ENCODE data around the gene L3MBTL3. TPM values are rescaled to one million over a fixed set of nuclear protein-coding genes. Genes with fewer than 3 reads are reported as not detected.

Gene L3MBTL3
- total RNA-seq, 1 experiment from 2014 or later, result 3.1 TPM

DNA sequence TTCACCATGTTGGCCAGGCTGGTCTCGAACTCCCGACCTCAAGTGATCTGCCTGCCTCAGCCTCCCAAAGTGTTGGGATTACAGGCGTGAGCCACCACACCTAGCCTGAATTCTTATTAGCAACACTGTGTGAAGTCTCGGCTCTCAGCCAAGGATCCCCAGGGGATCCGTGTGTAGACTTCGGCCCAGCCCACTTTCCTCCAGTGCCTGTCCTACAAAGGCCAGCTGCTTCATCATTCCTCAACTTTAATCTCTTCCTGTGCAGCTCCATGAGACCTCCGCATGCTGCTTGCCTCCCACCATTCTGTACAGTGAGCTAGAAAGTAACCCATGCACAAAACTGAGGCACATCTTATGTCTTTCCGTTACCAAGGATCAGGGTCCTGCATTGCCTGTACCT, 132.5 kb downstream of the L3MBTL3 start:
- Histone ChIP-seq H3K36me3 (ENCODE audit: low read depth, low read length) (no peaks in the 10 kb centered on the region), H3K4me2 (ENCODE audit: low read length) (no peak overlapping the region), H2AFZ (ENCODE audit: low read length) (no peak overlapping the region), H3K9me3 (ENCODE audit: low read length) (no peaks in the 10 kb centered on the region), H3K4me3 (ENCODE audit: low read length) (no peak overlapping the region), H3K27me3 (ENCODE audit: low read length) (no peaks in the 10 kb centered on the region), H4K20me1 (ENCODE audit: low read length) (no peaks in the 10 kb centered on the region), H3K27ac (ENCODE audit: low read length) (no peak overlapping the region), H3K79me2 (ENCODE audit: low read length) (no peaks in the 10 kb centered on the region), H3K9ac (ENCODE audit: low read length) (no peak overlapping the region), H3K4me1 (ENCODE audit: insufficient read depth, low read length) (no peaks in the 10 kb centered on the region), H3K9me2 (replicated peaks; ENCODE audit: low read length) (no peaks in the 10 kb centered on the region), H3F3A (ENCODE audit: low read length, unreplicated experiment) (no peaks in the 10 kb centered on the region)
- POLR2A ChIA-PET (ENCODE audit: unreplicated experiment), result no interaction called here
- intact Hi-C loops (cut with micrococcal nuclease), result no loop called here
- CTCF ChIA-PET, result no interaction called here
- no peak for TF ChIP-seq EZH2 (IDR thresholded peaks at IDR 0.05; ENCODE audit: low read length, unreplicated experiment)
- DNase-seq, result no peak
- no TSS peak for BruUV-seq (replicated peaks)
- no peak for ATAC-seq

DNA sequence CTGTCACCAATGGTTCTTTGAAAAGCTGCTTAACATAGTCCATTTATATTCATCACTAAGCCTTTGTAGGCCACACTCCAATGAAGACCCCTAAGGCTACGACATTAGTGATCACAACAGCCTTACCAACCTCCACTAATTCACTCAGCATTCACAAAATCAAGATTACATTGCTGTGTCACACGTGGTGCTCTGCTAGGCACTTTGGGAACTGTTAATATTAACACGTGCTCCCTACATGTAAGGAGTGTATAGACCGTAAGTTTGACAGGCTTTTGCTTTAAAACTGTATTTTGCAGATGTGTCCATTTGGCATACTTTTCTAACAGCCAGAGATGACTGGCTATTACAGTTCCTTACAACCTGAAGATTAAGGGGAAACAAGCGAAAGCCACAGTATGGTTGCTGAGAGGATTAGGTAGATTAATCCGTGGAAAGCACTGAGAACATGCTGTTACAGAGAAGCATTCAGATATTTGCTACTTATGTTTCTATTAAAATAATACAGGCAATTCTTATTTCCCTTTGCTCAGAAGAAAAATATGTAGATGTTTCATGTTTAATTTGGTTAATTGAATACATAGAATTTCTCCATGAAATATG, 134.6 kb downstream of the L3MBTL3 start:
- TF ChIP-seq EZH2phosphoT487 (IDR thresholded peaks at IDR 0.05; ENCODE audit: borderline replicate concordance, low read length) (no peak), EZH2 (IDR thresholded peaks at IDR 0.05; ENCODE audit: low read length, unreplicated experiment) (no peak)
- TF ChIP-seq, protein P1, sequence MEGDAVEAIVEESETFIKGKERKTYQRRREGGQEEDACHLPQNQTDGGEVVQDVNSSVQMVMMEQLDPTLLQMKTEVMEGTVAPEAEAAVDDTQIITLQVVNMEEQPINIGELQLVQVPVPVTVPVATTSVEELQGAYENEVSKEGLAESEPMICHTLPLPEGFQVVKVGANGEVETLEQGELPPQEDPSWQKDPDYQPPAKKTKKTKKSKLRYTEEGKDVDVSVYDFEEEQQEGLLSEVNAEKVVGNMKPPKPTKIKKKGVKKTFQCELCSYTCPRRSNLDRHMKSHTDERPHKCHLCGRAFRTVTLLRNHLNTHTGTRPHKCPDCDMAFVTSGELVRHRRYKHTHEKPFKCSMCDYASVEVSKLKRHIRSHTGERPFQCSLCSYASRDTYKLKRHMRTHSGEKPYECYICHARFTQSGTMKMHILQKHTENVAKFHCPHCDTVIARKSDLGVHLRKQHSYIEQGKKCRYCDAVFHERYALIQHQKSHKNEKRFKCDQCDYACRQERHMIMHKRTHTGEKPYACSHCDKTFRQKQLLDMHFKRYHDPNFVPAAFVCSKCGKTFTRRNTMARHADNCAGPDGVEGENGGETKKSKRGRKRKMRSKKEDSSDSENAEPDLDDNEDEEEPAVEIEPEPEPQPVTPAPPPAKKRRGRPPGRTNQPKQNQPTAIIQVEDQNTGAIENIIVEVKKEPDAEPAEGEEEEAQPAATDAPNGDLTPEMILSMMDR (conservative IDR thresholded peaks at IDR 0.05; ENCODE audit: low read depth, low read length), result no peak
- Histone ChIP-seq H3K9ac (ENCODE audit: low read length) (no peak overlapping the region), H3K36me3 (ENCODE audit: low read depth, low read length) (no peaks in the 10 kb centered on the region), H3K27me3 (ENCODE audit: low read length) (no peaks in the 10 kb centered on the region), H3K27ac (ENCODE audit: low read length) (no peak overlapping the region), H3K4me3 (ENCODE audit: low read length) (no peak overlapping the region), H3K9me2 (replicated peaks; ENCODE audit: low read length) (no peaks in the 10 kb centered on the region), H4K20me1 (ENCODE audit: low read length) (no peaks in the 10 kb centered on the region), H3K79me2 (ENCODE audit: low read length) (no peaks in the 10 kb centered on the region), H3K9me3 (ENCODE audit: low read length) (no peaks in the 10 kb centered on the region), H3K4me2 (ENCODE audit: low read length) (no peak overlapping the region), H3F3A (ENCODE audit: low read length, unreplicated experiment) (no peaks in the 10 kb centered on the region), H2AFZ (ENCODE audit: low read length) (no peak overlapping the region), H3K4me1 (ENCODE audit: insufficient read depth, low read length) (no peaks in the 10 kb centered on the region)
- BruUV-seq (replicated peaks), result no TSS peak
- CTCF ChIA-PET, result no interaction called here
- DNase-seq, result no peak
- intact Hi-C loops (cut with micrococcal nuclease), result no loop called here
- POLR2A ChIA-PET (ENCODE audit: unreplicated experiment), result no interaction called here
- ATAC-seq, result no peak

DNA sequence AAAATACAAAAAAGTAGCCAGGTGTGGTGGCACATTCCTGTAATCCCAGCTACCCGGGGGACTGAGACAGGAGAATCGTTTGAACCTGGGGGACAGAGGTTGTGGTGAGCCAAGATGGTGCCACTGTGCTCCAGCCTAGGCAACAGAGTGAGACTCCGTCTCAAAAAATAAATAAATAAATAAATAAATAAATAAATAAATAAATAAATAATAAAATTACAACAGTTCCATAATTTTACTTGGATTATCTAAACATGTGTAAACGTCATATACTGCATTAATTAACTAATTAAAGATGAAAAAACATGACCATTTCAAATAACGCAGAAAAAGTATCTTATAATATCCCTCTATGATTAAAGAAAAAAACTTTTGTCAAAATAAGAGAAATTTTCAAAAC, 138.5 kb downstream of the L3MBTL3 start:
- no peaks in the 10 kb centered on the region for H3K79me2 ChIP-seq (ENCODE audit: low read length)
- no peak overlapping the region for H3K4me3 ChIP-seq (ENCODE audit: low read length)
- POLR2A ChIA-PET (ENCODE audit: unreplicated experiment), result no interaction called here
- CTCF ChIA-PET, result no interaction called here
- TF ChIP-seq EZH2 (IDR thresholded peaks at IDR 0.05; ENCODE audit: low read length, unreplicated experiment) (no peak), EZH2phosphoT487 (IDR thresholded peaks at IDR 0.05; ENCODE audit: borderline replicate concordance, low read length) (no peak)
- TF ChIP-seq, protein P1 (conservative IDR thresholded peaks at IDR 0.05; ENCODE audit: low read depth, low read length), result no peak
- no peak overlapping the region for H2AFZ ChIP-seq (ENCODE audit: low read length)
- H3K9me3 ChIP-seq (ENCODE audit: low read length), result no peaks in the 10 kb centered on the region
- no peaks in the 10 kb centered on the region for H3K27me3 ChIP-seq (ENCODE audit: low read length)
- H3K9ac ChIP-seq (ENCODE audit: low read length), result no peak overlapping the region
- no peaks in the 10 kb centered on the region for H3K9me2 ChIP-seq (replicated peaks; ENCODE audit: low read length)
- H3K36me3 ChIP-seq (ENCODE audit: low read depth, low read length), result no peaks in the 10 kb centered on the region
- ATAC-seq (no peak), DNase-seq (no peak)
- H3K4me1 ChIP-seq (ENCODE audit: insufficient read depth, low read length), result no peaks in the 10 kb centered on the region
- intact Hi-C loops (cut with micrococcal nuclease), result no loop called here
- H3K27ac ChIP-seq (ENCODE audit: low read length), result no peak overlapping the region
- H4K20me1 ChIP-seq (ENCODE audit: low read length), result no peaks in the 10 kb centered on the region
- no peaks in the 10 kb centered on the region for H3F3A ChIP-seq (ENCODE audit: low read length, unreplicated experiment)
- H3K4me2 ChIP-seq (ENCODE audit: low read length), result no peak overlapping the region
- no TSS peak for BruUV-seq (replicated peaks)
